BE2C (cell line): ENCODE results near the gene HEG1.

Source experiments
- DNase-seq: peaks from one replicate; pipeline ENCODE4 v3.0.0-alpha.2; 2020
- H3K27me3 ChIP-seq: fragments of 250-450 bp; sonication (Bioruptor Pico); 2 replicates; pipeline ENCODE4 v1.5.1; 2020; ENCODE audit warnings: mild to moderate bottlenecking
- H3K36me3 ChIP-seq: fragments of 250-450 bp; sonication (Bioruptor Pico); 2 replicates; pipeline ENCODE4 v1.5.1; 2020; ENCODE audit warnings: mild to moderate bottlenecking
- H3K4me1 ChIP-seq: fragments of 250-450 bp; sonication (Bioruptor Pico); 2 replicates; pipeline ENCODE4 v1.5.1; 2020
- H3K4me3 ChIP-seq: 2 replicates; pipeline ENCODE4 v1.5.1; 2011; ENCODE audit warnings: low read depth, low read length
- H3K9me3 ChIP-seq: fragments of 250-450 bp; sonication (Bioruptor Pico); 2 replicates; pipeline ENCODE4 v1.5.1; 2020
- CTCF ChIP-seq: IDR thresholded peaks from 2 replicates; pipeline ENCODE4 v1.5.1; 2012; ENCODE audit warnings: mild to moderate bottlenecking, low read depth, low read length

Gene HEG1

GRCh38 chr3:124935794-124936542 lies 119.8 kb downstream of the HEG1 start:
- H3K4me3 ChIP-seq: no peak overlapping the region
- no peaks in the 10 kb centered on the region for H3K9me3 ChIP-seq
- H3K4me1 ChIP-seq: no peaks in the 10 kb centered on the region
- H3K36me3 ChIP-seq: no peaks in the 10 kb centered on the region
- no peak for DNase-seq
- H3K27me3 ChIP-seq: no peaks in the 10 kb centered on the region
- TF ChIP-seq CTCF: no peak

GRCh38 chr3:124935264-124935663 lies 120.5 kb downstream of the HEG1 start:
- no peak for DNase-seq
- Histone ChIP-seq H3K4me3 (no peak overlapping the region), H3K27me3 (no peaks in the 10 kb centered on the region), H3K9me3 (no peaks in the 10 kb centered on the region), H3K36me3 (no peaks in the 10 kb centered on the region), H3K4me1 (no peaks in the 10 kb centered on the region)
- no peak for TF ChIP-seq CTCF

- no peak for TF ChIP-seq CTCF
- no peaks in the 10 kb centered on the region for H3K4me1 ChIP-seq
- DNase-seq: no peak
- no peak within 1 kb of the TSS for H3K4me3 ChIP-seq
- no peaks in the 10 kb centered on the region for H3K36me3 ChIP-seq
- no peaks in the 10 kb centered on the region for H3K27me3 ChIP-seq
- no peaks in the 10 kb centered on the region for H3K9me3 ChIP-seq
These were observed 121.2 kb downstream of the HEG1 start, which contains the start of gene MUC13 for GRCh38 chr3:124934577-124934976. TSS of gene MUC13 (minus strand) at chr3:124934751. CDS start at chr3:124934712, 39 bp downstream.

- no peaks in the 10 kb centered on the region for H3K27me3 ChIP-seq
- H3K4me1 ChIP-seq: no peaks in the 10 kb centered on the region
- DNase-seq: peak; percentile 74
- no peaks in the 10 kb centered on the region for H3K9me3 ChIP-seq
- no peak overlapping the region for H3K4me3 ChIP-seq
- peak; percentile 91 for TF ChIP-seq CTCF
- H3K36me3 ChIP-seq: no peaks in the 10 kb centered on the region
These were observed 127.2 kb downstream of the HEG1 start for GRCh38 chr3:124928333-124929202.

- Histone ChIP-seq H3K27me3 (no peaks in the 10 kb centered on the region), H3K36me3 (no peaks in the 10 kb centered on the region), H3K4me1 (no peaks in the 10 kb centered on the region), H3K4me3 (no peak overlapping the region), H3K9me3 (no peaks in the 10 kb centered on the region)
- DNase-seq: no peak
- no peak for TF ChIP-seq CTCF
These were observed 128.2 kb downstream of the HEG1 start for GRCh38 chr3:124927574-124928045.
